K562 (cell line): ENCODE data around the gene RHOBTB3.

ENCODE experiments used
- CEBPG ChIP-seq, 3 experiments: fragments of 200-800 bp in 1 of 3; sonication (Bioruptor generic) in 1 of 3; sonication (generic) in 1 of 3; formaldehyde crosslinking in 1 of 3; IDR thresholded peaks in 2 of 3; conservative IDR thresholded peaks in 1 of 3; 2 replicates each; pipeline versions ENCODE4 v1.6.1 to v1.8.0; 2016 to 2022; ENCODE audit warnings: missing compliant biosample characterization in 2 of 3, missing genetic modification characterization in 2 of 3, mild to moderate bottlenecking in 1 of 3, missing genetic modification reagents in 1 of 3
- CHAMP1 ChIP-seq: fragments of 450-650 bp; IDR thresholded peaks from 2 replicates; pipeline ENCODE4 v1.6.1; 2016; ENCODE audit warnings: mild to moderate bottlenecking
- DLX4 ChIP-seq: fragments of 250-450 bp; sonication (Bioruptor Pico); IDR thresholded peaks from 2 replicates; pipeline ENCODE4 v1.6.1; 2021; ENCODE audit warnings: mild to moderate bottlenecking
- KLF16 ChIP-seq: IDR thresholded peaks from 2 replicates; pipeline ENCODE4 v1.6.1; 2016; ENCODE audit warnings: antibody characterized with exemption
- LARP7 ChIP-seq: fragments of 450-650 bp; IDR thresholded peaks from 2 replicates; pipeline ENCODE4 v1.6.1; 2016
- PATZ1 ChIP-seq: fragments of 250-450 bp; sonication (Bioruptor Pico); IDR thresholded peaks from 2 replicates; pipeline ENCODE4 v1.5.0; 2020; ENCODE audit warnings: mild to moderate bottlenecking, borderline replicate concordance
- POLR2A ChIP-seq: fragments of 450-650 bp; conservative IDR thresholded peaks from 2 replicates; pipeline ENCODE4 v1.6.1; 2016
- SREBF1 ChIP-seq: fragments of 150-350 bp; IDR thresholded peaks from 2 replicates; pipeline ENCODE4 v1.6.1; 2014; ENCODE audit warnings: antibody characterized with exemption, low read depth, low read length, borderline replicate concordance
- U2AF1 ChIP-seq: fragments of 200-400 bp; formaldehyde crosslinking; optimal IDR thresholded peaks from 2 replicates; pipeline ENCODE3; 2017; ENCODE audit warnings: mild to moderate bottlenecking, low read depth, low read length, moderate library complexity
- ZBTB26 ChIP-seq: fragments of 450-650 bp; formaldehyde crosslinking; IDR thresholded peaks from 2 replicates; pipeline ENCODE4 v1.4.0; 2022; ENCODE audit warnings: missing genetic modification characterization
- ZNF76 ChIP-seq: fragments of 250-450 bp; sonication (Bioruptor Pico); IDR thresholded peaks from 2 replicates; pipeline ENCODE4 v1.4.0; 2020; ENCODE audit warnings: mild to moderate bottlenecking, moderate library complexity, borderline replicate concordance
- ZZZ3 ChIP-seq: fragments of 450-650 bp; IDR thresholded peaks from 2 replicates; pipeline ENCODE4 v1.6.1; 2016; ENCODE audit warnings: antibody characterized with exemption, mild to moderate bottlenecking, moderate library complexity

- TF ChIP-seq SREBF1: no peak
- no peak for TF ChIP-seq U2AF1
- TF ChIP-seq PATZ1: no peak
- TF ChIP-seq ZNF76: no peak
- no peak for TF ChIP-seq POLR2A
- TF ChIP-seq ZZZ3: no peak
- no peak for TF ChIP-seq DLX4 (CRISPR knock-in tag)
- TF ChIP-seq LARP7: no peak
- no peak for TF ChIP-seq CEBPG (CRISPR knock-in tag; IDR thresholded peaks at IDR 0.05)
- TF ChIP-seq CEBPG (tag; conservative IDR thresholded peaks at IDR 0.05 in 1 of 2, IDR thresholded peaks at IDR 0.05 in 1 of 2): no peak
- TF ChIP-seq CHAMP1: no peak
- no peak for TF ChIP-seq ZBTB26
- TF ChIP-seq KLF16: no peak
These were observed 99.1 kb downstream of the RHOBTB3 start for GRCh38 chr5:95830226-95830625.
